HG02759 (cell line): Measurements from ENCODE around the gene KCTD2.
A peak's percentile ranks its signal among the peaks of the same experiment; 100 is the strongest.

Experiments used
- ATAC-seq: cut with Tn5 transposase; IDR thresholded peaks from one replicate; pipeline ENCODE4 v1.9.1; 2021; ENCODE audit warnings: mild to moderate bottlenecking, moderate library complexity; ENCODE audit not compliant: unreplicated experiment

The KCTD2 gene

DNA sequence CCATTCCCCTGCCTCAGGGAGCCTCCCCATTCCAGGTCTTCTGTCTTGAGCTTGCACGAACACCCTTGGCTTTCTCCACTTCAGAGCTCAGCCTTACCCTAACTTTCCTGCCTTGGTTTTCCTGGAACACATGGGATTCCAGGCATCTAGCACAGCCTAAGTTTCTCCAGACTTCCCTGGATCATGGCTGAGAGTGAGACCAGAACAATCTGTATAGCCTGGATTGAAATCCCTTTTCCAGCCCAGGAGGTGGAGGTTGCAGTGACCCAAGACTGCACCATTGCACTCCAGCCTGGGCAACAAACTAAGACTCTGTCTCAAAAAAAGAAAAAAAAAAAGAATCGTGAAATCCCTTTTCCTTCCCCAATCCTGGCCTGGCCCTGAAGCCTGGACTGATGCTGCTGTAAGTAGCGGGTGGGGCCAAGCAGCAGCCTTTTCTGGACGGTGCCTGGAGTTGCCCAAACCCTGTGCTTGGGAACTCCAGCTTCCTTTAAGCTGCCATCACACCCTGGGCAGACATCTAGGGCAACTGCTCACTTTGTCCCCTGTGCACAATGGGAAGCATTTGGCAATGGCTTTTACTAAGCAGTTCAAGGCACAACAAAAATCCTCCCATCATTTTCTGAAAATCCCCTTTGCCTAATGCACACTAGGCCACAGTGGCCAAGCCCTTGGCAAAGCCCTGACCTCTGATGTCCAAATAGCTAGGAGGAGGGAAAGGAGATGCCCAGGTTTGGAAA, 28.7 kb downstream of the KCTD2 start:
- ATAC-seq, result no peak

- no peak for ATAC-seq
These were observed 30.1 kb downstream of the KCTD2 start for GRCh38 chr17:75077072-75077495.

GRCh38 chr17:75077496-75078283, 30.7 kb downstream of the KCTD2 start:
- ATAC-seq, result peak; percentile 39

GRCh38 chr17:75078284-75079022, 31.4 kb downstream of the KCTD2 start:
- ATAC-seq, result peak; percentile 45

- ATAC-seq, result no peak
These were observed 32.0 kb downstream of the KCTD2 start for GRCh38 chr17:75079023-75079373.

DNA sequence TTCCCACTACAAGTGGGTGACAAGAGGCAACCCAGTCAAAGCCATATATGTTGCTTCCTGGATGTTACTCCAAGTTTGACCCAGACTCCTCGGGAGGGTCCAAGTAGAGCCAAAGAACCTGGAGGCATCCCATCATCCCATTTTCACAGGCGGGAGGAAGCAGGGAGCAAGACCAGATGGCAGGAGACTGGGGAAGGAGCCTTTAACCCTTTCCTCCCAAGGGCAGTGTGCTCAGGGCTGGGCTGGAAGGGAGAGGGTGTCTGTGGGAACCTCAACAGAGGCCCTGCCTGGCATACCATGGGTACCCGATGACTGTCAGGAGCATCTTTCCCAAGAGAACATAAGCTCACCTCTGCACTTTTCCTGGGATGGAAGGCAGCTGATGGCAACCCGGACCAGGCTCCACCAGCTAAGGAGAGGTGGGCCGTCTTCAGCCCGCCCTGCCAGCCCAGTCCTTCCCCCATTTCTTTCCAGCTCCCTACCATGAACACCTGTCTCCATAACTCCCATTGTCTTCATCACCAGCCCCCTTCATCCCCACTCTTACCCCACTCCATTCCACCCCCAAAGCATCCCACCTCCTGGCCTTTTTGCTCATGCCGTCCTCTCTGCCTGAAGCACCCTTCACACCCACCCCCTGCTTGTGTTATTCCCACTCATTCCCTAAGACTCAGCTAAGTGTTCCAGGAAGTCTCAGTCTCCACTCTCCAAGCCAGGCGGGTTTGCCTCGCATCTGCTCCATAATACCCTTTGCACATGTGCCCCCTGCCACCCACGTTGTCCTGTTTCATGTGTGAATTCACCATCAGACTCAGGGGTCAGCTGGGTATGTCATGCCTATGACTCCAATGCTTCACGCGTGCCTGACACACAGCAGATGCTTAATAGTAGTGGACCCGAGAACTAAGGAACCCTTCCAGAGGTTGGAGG, 34.9 kb downstream of the KCTD2 start:
- no peak for ATAC-seq

DNA sequence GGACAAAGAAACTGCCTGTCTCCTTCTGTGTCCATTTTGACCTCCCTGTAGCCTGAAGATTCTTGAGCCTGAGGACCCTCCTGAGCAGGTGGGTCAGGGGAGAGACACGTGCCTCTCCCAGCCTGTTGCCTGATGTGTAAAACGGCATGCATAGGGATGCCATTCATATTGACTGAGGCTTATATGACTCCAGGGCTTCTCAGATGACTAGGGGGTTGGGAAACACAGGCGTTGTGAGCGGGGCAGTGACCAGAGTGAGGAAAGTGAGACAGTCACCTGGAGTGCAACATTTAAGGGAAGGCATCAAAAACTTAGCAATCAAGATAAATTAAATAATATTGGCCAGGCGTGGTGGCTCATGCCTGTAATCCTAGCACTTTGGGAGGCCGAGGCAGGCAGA, 35.7 kb downstream of the KCTD2 start:
- ATAC-seq, result no peak

DNA sequence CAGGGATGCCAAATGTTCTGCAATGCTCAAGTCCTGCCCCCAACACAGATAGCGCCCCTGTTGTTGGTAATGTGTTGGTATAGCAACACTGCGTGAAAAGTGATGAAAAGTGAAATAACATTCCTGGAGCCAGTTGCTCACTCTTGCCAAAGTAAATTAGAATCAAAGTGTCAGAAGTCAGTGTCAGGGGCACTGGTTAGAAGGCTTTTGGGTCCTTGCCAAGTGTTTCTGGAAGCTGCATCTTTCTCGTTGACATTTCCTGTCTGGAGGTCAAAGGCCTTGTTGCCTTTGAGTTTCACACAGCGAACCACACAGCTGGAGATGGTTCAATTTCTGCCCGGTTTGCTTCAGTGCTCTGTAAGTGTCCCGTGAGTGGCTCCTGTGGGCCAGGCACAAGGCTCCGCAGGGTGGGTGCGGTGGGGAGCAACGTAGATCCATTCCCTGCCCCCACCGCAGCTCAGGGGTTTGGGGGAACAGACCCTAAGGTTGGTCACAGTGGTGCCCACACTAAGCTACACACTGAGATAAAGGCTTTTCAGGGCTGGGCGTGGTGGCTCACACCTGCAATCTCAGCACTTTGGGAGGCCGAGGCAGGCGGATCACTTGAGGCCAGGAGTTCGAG, 37.1 kb downstream of the KCTD2 start:
- ATAC-seq, result no peak

GRCh38 chr17:75086496-75087181, 39.6 kb downstream of the KCTD2 start:
- ATAC-seq, result no peak

DNA sequence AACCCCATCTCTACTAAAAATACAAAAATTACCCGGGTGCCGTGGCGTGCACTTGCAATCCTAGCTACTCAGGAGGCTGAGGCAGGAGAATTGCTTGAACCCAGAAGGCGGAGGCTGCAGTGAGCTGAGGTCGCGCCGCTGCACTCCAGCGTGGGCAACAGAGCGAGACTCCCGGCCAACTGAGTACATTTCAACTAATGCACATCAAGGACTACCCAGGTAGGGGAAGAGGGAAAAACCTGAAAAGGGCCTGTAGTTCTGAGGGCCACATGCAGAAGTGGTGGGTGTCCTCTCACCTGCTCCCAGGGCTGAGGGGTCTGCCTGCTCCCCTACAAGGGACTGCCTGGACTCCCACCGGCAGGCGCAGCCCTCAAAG, 40.1 kb downstream of the KCTD2 start:
- no peak for ATAC-seq

DNA sequence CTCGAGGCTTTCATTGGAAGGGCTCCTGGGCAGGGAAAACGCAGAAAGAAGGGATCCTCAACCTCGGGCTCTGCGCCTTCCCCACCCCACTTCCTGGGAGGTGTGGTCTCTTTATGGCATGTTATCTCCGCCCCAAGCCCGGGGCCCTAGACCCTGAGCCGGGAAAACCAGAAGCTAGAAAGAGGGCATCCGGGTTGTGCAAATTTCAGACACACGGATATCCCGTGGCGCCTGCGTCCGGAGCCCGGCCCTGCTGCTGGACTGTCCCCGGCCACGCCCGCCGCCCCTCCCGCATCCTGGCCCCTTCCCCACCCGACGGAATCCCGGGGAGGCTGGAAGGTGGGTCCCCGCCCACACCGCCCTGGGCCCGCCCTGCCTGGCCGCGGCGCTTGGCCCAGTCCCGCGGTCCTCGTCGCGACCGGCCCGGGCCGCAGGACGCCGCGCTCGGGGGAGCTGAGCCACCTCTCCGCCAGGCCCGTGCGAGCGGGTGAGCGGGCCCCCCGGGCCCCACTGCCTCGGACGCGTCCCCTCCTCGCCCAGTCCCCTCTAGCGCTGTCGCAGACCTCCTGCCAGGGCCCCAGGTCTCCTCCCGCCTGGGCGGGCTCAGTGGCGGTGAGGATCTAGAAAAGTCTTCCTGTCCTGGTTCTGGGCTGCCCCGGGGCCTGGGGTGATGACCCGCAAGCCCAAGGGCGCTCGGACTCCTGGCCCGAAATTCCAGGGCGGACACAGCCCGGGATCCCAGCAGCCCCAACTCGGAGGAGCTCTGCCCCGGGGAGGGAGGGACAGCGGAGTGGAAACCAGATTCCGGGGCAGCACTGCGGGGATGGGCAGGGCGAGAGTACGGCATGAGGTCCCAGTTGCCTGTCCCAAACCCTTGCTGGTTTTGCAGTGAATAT, 40.8 kb downstream of the KCTD2 start, which contains the start of gene SLC16A5:
SLC16A5 (plus strand) TSS at position 397 of the 896 bp plus-strand sequence. CDS start 5,683 bp downstream, outside the sequence.
- peak; percentile 66 for ATAC-seq

DNA sequence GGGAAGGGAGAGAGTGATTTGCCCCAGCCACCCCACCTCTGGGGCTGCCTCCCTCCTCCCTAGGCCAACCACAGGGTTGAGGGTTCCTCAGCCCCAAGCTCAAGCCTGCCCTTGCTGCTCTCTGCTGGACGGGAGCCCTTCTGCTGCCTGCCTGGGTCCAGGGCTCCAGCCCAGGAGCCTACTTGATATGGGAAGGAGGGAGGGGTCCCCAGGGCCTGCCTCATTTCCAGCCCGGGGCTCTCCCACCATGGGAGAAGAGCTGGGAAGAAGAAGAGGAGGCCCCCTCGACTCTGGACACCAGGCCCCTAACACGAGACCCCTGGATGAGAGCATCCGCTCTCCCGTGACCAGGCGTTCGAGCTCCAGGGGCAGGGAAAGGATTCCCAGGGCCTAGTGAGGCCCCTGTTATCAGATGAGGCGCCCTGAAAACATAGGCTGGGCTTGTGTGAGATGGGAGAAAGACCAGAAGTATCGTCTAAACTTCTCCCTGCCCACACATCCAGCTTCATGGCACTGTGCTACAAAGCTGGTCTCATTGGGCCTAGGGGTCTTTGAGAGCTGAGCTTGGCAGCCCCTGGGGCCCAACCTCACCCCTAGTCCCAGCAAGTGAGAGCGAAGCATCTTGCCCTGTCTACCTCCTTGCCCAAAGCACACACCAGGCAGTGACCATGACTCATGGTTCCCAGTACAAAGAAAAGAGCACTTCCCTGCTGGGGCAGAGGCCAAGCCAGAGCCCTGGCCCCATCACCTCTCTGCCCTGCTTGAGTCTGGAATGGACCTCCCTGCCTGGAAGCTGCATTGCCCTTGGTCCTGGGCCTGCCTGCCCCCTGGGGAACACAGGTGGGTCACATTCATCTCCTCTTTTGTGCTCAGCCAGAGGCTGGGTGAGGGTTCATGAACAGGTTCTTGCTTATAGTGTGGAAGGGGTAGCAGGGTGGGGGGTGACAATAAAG, 41.7 kb downstream of the KCTD2 start:
- no peak for ATAC-seq

GRCh38 chr17:75090871-75091854, 44.1 kb downstream of the KCTD2 start:
- ATAC-seq, result no peak

DNA sequence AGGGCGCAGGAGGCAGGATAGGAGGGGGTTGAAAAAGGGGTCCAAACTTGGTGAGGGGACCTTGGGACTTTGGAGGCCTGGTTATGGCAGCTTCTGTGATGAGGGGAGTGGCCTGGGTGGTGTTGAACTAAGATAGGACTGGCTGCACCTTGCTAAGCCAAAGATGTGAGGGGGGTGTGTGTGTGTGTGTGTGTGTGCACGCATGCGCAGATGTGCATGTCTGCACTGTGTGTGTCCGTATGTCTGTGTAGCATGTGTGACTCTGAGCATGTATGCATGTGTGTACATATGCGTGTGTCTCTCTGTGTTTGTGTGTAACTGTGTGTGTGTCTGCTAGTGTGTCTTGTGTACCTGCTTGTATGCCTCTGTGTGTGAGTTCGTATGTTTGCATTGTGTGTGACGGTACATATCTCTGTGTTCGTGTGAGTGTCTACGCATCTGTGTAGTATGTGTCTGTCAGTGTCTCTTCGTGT, 44.9 kb downstream of the KCTD2 start:
- no peak for ATAC-seq

- no peak for ATAC-seq
These were observed 46.6 kb downstream of the KCTD2 start for GRCh38 chr17:75093548-75094158.
